Measurements from ENCODE around the gene SOX11.

DNA sequence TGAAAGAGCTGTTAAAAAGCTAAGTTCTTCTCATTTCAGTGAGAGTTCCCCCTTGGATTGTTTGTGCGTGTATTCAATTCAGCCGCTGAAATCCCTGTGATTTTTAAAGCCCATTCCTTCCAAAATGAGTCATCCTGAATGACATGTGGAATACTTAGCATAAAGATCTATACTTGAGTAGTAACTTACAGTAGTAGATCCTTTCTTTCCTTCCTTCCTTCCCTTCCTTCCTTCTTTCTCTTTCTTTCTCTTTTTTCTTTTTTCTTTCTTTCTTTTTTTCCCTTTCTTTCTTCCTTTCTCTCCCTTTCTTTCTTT lies 18.2 kb upstream of the SOX11 start:
- no peak for TF ChIP-seq CTCF (IDR thresholded peaks at IDR 0.05)
- no peak for TF ChIP-seq POLR2A (IDR thresholded peaks at IDR 0.05)

Measured in vagina (tissue), 2 donors.